DOHH2 (cell line): ENCODE data around the gene DAP3.

Experiments used
- H3F3A ChIP-seq: fragments of 200-600 bp; sonication (generic), shearing (Covaris generic); 2 replicates; pipeline ENCODE4 v1.6.0; 2016; ENCODE audit warnings: antibody characterized with exemption, mild to moderate bottlenecking; ENCODE audit not compliant: control insufficient read depth, insufficient read depth
- H3K27ac ChIP-seq: fragments of 200-600 bp; sonication (generic); 2 replicates; pipeline ENCODE4 v1.5.1; 2014; ENCODE audit warnings: low read depth, mild to moderate bottlenecking, low read length, moderate library complexity
- H3K27me3 ChIP-seq: fragments of 200-600 bp; sonication (generic); 2 replicates; pipeline ENCODE4 v1.6.1; 2014; ENCODE audit warnings: mild to moderate bottlenecking, low read length, mixed read lengths; ENCODE audit not compliant: control insufficient read depth
- H3K36me3 ChIP-seq: fragments of 200-600 bp; sonication (generic); 2 replicates; pipeline ENCODE4 v1.6.1; 2014; ENCODE audit warnings: mild to moderate bottlenecking, low read length, moderate library complexity, mixed read lengths; ENCODE audit not compliant: control insufficient read depth
- H3K4me1 ChIP-seq: fragments of 200-600 bp; sonication (generic); 2 replicates; pipeline ENCODE4 v1.6.1; 2014; ENCODE audit warnings: mild to moderate bottlenecking, low read length, mixed read lengths; ENCODE audit not compliant: control insufficient read depth
- H3K4me2 ChIP-seq: fragments of 200-600 bp; sonication (generic); 2 replicates; pipeline ENCODE4 v1.6.0; 2014; ENCODE audit warnings: mild to moderate bottlenecking, low read length, moderate library complexity
- H3K4me3 ChIP-seq: fragments of 200-600 bp; sonication (generic); 2 replicates; pipeline ENCODE4 v1.5.1; 2014; ENCODE audit warnings: mild to moderate bottlenecking, low read length, mixed read lengths
- H3K79me2 ChIP-seq: fragments of 200-600 bp; sonication (generic); 2 replicates; pipeline ENCODE4 v1.6.1; 2014; ENCODE audit warnings: mild to moderate bottlenecking, low read length, mixed read lengths; ENCODE audit not compliant: control insufficient read depth
- H3K9me2 ChIP-seq: fragments of 200-600 bp; sonication (generic); replicated peaks from 2 replicates; pipeline ENCODE4 v1.6.1; 2014; ENCODE audit warnings: mild to moderate bottlenecking, low read length, mixed read lengths; ENCODE audit not compliant: control insufficient read depth
- H3K9me3 ChIP-seq: fragments of 200-600 bp; sonication (generic); 2 replicates; pipeline ENCODE4 v1.6.1; 2014; ENCODE audit warnings: antibody characterized with exemption, low read length, mixed read lengths; ENCODE audit not compliant: control insufficient read depth, insufficient read depth
- H4K20me1 ChIP-seq: fragments of 200-600 bp; sonication (generic); 2 replicates; pipeline ENCODE4 v1.6.0; 2014; ENCODE audit warnings: low read depth, mild to moderate bottlenecking, antibody characterized with exemption, low read length, moderate library complexity; ENCODE audit not compliant: control insufficient read depth, insufficient read depth
- CTCF ChIP-seq: fragments of 200-600 bp; sonication (generic); IDR thresholded peaks from one replicate; pipeline ENCODE4 v1.5.1; 2014; ENCODE audit warnings: antibody characterized with exemption, mild to moderate bottlenecking, low read depth, low read length; ENCODE audit not compliant: poor library complexity, severe bottlenecking
- EZH2phosphoT487 ChIP-seq: fragments of 200-600 bp; sonication (generic); IDR thresholded peaks from 2 replicates; pipeline ENCODE4 v1.6.1; 2017; ENCODE audit warnings: borderline replicate concordance, mild to moderate bottlenecking, antibody characterized with exemption, low read length, moderate library complexity, mixed read lengths

The DAP3 gene

GRCh38 chr1:155688324-155689080, 389 bp upstream of the DAP3 start, which contains the start of gene YY1AP1:
YY1AP1 (minus strand) TSS chr1:155688774; CDS start chr1:155680436, 8,338 bp downstream.
- Histone ChIP-seq H3K4me1 (peaks cover 27% of the 10 kb centered on the region), H4K20me1 (peaks cover 5% of the 10 kb centered on the region; the same call in 1 of the 2 replicates), H3K36me3 (peaks cover 74% of the 10 kb centered on the region), H3K79me2 (peaks cover 98% of the 10 kb centered on the region), H3K9me3 (peaks cover 11% of the 10 kb centered on the region; the same call in 1 of the 2 replicates), H3K27me3 (no peaks in the 10 kb centered on the region), H3K27ac (peak within 1 kb of the TSS; percentile 84), H3K4me3 (peak within 1 kb of the TSS; percentile 100), H3F3A (no peaks in the 10 kb centered on the region), H3K9me2 (no peaks in the 10 kb centered on the region), H3K4me2 (peak within 1 kb of the TSS; percentile 84)
- no peak for TF ChIP-seq CTCF
- TF ChIP-seq EZH2phosphoT487 = no peak

GRCh38 chr1:155691992-155692528, 3.2 kb downstream of the DAP3 start:
- Histone ChIP-seq H3K27me3 (no peaks in the 10 kb centered on the region), H3K4me1 (peaks cover 14% of the 10 kb centered on the region), H3K4me2 (no peak overlapping the region), H3F3A (no peaks in the 10 kb centered on the region), H3K4me3 (no peak overlapping the region), H3K36me3 (peaks cover 79% of the 10 kb centered on the region), H3K9me2 (no peaks in the 10 kb centered on the region), H3K79me2 (peaks cover 98% of the 10 kb centered on the region), H3K9me3 (peaks cover 11% of the 10 kb centered on the region; the same call in 1 of the 2 replicates), H4K20me1 (0 out of 2 replicates have a peak, but pooled peaks cover 12% of the 10 kb centered on the region), H3K27ac (no peak overlapping the region)
- no peak for TF ChIP-seq EZH2phosphoT487
- TF ChIP-seq CTCF = no peak

GRCh38 chr1:155694167-155694566, 5.3 kb downstream of the DAP3 start:
- peaks cover 100% of the 10 kb centered on the region for H3K79me2 ChIP-seq
- H3K27ac ChIP-seq = no peak overlapping the region
- H3F3A ChIP-seq = no peaks in the 10 kb centered on the region
- peaks cover 14% of the 10 kb centered on the region for H3K4me1 ChIP-seq
- no peak overlapping the region for H3K4me3 ChIP-seq
- peaks cover 70% of the 10 kb centered on the region for H3K36me3 ChIP-seq
- peaks cover 11% of the 10 kb centered on the region; the same call in 1 of the 2 replicates for H3K9me3 ChIP-seq
- H4K20me1 ChIP-seq = 0 out of 2 replicates have a peak, but pooled peaks cover 12% of the 10 kb centered on the region
- no peak for TF ChIP-seq EZH2phosphoT487
- TF ChIP-seq CTCF = no peak
- H3K9me2 ChIP-seq = no peaks in the 10 kb centered on the region
- H3K27me3 ChIP-seq = no peaks in the 10 kb centered on the region
- H3K4me2 ChIP-seq = no peak overlapping the region
